KMS-11 (cell line): Measurements from ENCODE around the gene SERPINA4.

ENCODE experiments used
- H2AFZ ChIP-seq: fragments of 200-600 bp; sonication (generic); 2 replicates; pipeline ENCODE4 v1.6.1; 2016; ENCODE audit warnings: antibody characterized with exemption, mixed run types, low read depth
- H3K27ac ChIP-seq: fragments of 200-600 bp; sonication (generic); 2 replicates; pipeline ENCODE4 v1.6.1; 2016; ENCODE audit warnings: mild to moderate bottlenecking, mixed run types
- H3K27me3 ChIP-seq: fragments of 200-600 bp; sonication (generic); 2 replicates; pipeline ENCODE4 v1.6.1; 2017; ENCODE audit warnings: mild to moderate bottlenecking, low read depth, mixed run types, moderate library complexity; ENCODE audit not compliant: insufficient read depth
- H3K36me3 ChIP-seq: fragments of 200-600 bp; sonication (generic); 2 replicates; pipeline ENCODE4 v1.6.1; 2017; ENCODE audit warnings: mild to moderate bottlenecking, mixed run types; ENCODE audit not compliant: insufficient read depth
- H3K4me1 ChIP-seq: fragments of 200-600 bp; sonication (generic); 2 replicates; pipeline ENCODE4 v1.6.1; 2016; ENCODE audit warnings: mild to moderate bottlenecking, low read depth, mixed run types; ENCODE audit not compliant: poor library complexity, severe bottlenecking
- H3K4me2 ChIP-seq: fragments of 200-600 bp; sonication (generic); 2 replicates; pipeline ENCODE4 v1.7.0; 2016; ENCODE audit warnings: mild to moderate bottlenecking, mixed run types
- H3K4me3 ChIP-seq: fragments of 200-600 bp; sonication (generic); IDR thresholded peaks from 2 replicates; pipeline ENCODE4 v1.6.1; 2017; ENCODE audit warnings: low read depth, low read length, mixed read lengths; ENCODE audit not compliant: insufficient read depth
- H3K79me2 ChIP-seq: fragments of 200-600 bp; sonication (generic); 2 replicates; pipeline ENCODE4 v1.6.1; 2016; ENCODE audit warnings: low read depth, mixed run types; ENCODE audit not compliant: insufficient read depth
- H3K9ac ChIP-seq: fragments of 200-600 bp; sonication (generic); 2 replicates; pipeline ENCODE4 v1.6.1; 2016; ENCODE audit warnings: mild to moderate bottlenecking, mixed run types
- H4K20me1 ChIP-seq: fragments of 200-600 bp; sonication (generic); 2 replicates; pipeline ENCODE4 v1.6.1; 2016; ENCODE audit warnings: mild to moderate bottlenecking, mixed run types; ENCODE audit not compliant: insufficient read depth
- CTCF ChIP-seq: fragments of 200-600 bp; sonication (generic); conservative IDR thresholded peaks from 2 replicates; pipeline ENCODE4 v1.6.1; 2017; ENCODE audit warnings: low read depth, mild to moderate bottlenecking, antibody characterized with exemption, low read length, moderate library complexity, mixed read lengths

Gene SERPINA4

GRCh38 chr14:94570440-94570839 is 9.2 kb downstream of the SERPINA4 start:
- no peaks in the 10 kb centered on the region for H3K79me2 ChIP-seq
- H4K20me1 ChIP-seq = no peaks in the 10 kb centered on the region
- H2AFZ ChIP-seq = no peak overlapping the region
- no peak overlapping the region for H3K4me3 ChIP-seq
- H3K36me3 ChIP-seq = no peaks in the 10 kb centered on the region
- H3K27ac ChIP-seq = no peak overlapping the region
- no peak overlapping the region for H3K9ac ChIP-seq
- no peaks in the 10 kb centered on the region for H3K4me1 ChIP-seq
- no peaks in the 10 kb centered on the region for H3K27me3 ChIP-seq
- TF ChIP-seq CTCF = no peak
- H3K4me2 ChIP-seq = no peak overlapping the region

- no peak overlapping the region for H2AFZ ChIP-seq
- H3K79me2 ChIP-seq = no peaks in the 10 kb centered on the region
- no peak overlapping the region for H3K4me2 ChIP-seq
Measured at GRCh38 chr14:94571395-94571794, 10.2 kb downstream of the SERPINA4 start.

GRCh38 chr14:94571950-94572349 is 10.7 kb downstream of the SERPINA4 start:
- Histone ChIP-seq H3K27me3 (no peaks in the 10 kb centered on the region), H2AFZ (no peak overlapping the region), H3K27ac (no peak overlapping the region), H3K4me3 (no peak overlapping the region), H4K20me1 (no peaks in the 10 kb centered on the region), H3K4me1 (no peaks in the 10 kb centered on the region), H3K79me2 (no peaks in the 10 kb centered on the region), H3K9ac (no peak overlapping the region), H3K4me2 (no peak overlapping the region), H3K36me3 (no peaks in the 10 kb centered on the region)
- TF ChIP-seq CTCF = no peak

More at GRCh38 chr14:94571395-94571794, 10.2 kb downstream of the SERPINA4 start:
- Histone ChIP-seq H3K4me3 (no peak overlapping the region), H3K27ac (no peak overlapping the region), H3K4me1 (no peaks in the 10 kb centered on the region), H3K36me3 (no peaks in the 10 kb centered on the region), H4K20me1 (no peaks in the 10 kb centered on the region), H3K9ac (no peak overlapping the region), H3K27me3 (no peaks in the 10 kb centered on the region)
- TF ChIP-seq CTCF = no peak

GRCh38 chr14:94572637-94573303 is 11.5 kb downstream of the SERPINA4 start:
- no peak overlapping the region for H3K4me3 ChIP-seq
- no peak overlapping the region for H3K27ac ChIP-seq

More at GRCh38 chr14:94572637-94573303, 11.5 kb downstream of the SERPINA4 start:
- no peaks in the 10 kb centered on the region for H4K20me1 ChIP-seq
- H3K36me3 ChIP-seq = no peaks in the 10 kb centered on the region
- H3K27me3 ChIP-seq = no peaks in the 10 kb centered on the region
- H2AFZ ChIP-seq = no peak overlapping the region
- no peaks in the 10 kb centered on the region for H3K4me1 ChIP-seq
- H3K9ac ChIP-seq = no peak overlapping the region
- H3K4me2 ChIP-seq = no peak overlapping the region
- H3K79me2 ChIP-seq = no peaks in the 10 kb centered on the region
- TF ChIP-seq CTCF = no peak
